ENCODE measurements around the gene ACSBG1. TPM values are rescaled to one million over a fixed set of nuclear protein-coding genes. Genes with fewer than 3 reads are reported as not detected.

The ACSBG1 gene
- total RNA-seq = 3.4 TPM

- no peak for TF ChIP-seq POLR2AphosphoS5 (IDR thresholded peaks at IDR 0.05; ENCODE audit: insufficient read depth in 1 of 2, low read depth in 1 of 2)
- TF ChIP-seq POLR2A (IDR thresholded peaks at IDR 0.05) = no peak
- TF ChIP-seq CTCF (IDR thresholded peaks at IDR 0.05) = no peak
- Histone ChIP-seq H3K9me3 (no peaks in the 10 kb centered on the region), H3K27me3 (no peaks in the 10 kb centered on the region), H3K4me3 (no peak within 1 kb of the TSS), H3K4me1 (no peaks in the 10 kb centered on the region), H3K36me3 (no peaks in the 10 kb centered on the region), H3K27ac (no peak within 1 kb of the TSS)
- intact Hi-C loops (cut with DNase I) = no loop called here
- DNase-seq (ENCODE audit: extremely low spot score in 2 of 2) = no peak
These were observed at the start of gene ACSBG1 for GRCh38 chr15:78234515-78235040. ACSBG1 (minus strand) TSS chr15:78234565; CDS start chr15:78234501, 64 bp downstream.

DNA sequence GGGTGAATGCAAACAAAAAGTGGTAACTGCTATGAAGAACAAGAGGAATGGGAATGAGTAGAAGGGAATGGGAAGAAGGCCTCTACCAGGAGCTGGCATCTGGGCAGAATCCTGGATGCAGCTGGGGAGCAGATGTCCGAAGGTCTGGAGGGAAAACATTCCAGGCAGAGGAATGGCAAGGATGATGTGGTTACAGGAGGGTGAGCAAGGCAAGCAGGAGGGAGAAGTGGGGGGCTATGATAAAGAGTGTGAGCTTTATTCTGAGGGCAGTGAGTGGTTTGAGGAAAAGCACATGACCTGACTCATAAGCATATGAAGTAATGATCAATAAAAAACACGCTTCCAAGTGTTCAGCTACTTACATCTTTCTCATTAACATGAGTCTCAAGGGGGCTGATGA is 48.0 kb upstream of the ACSBG1 start:
- H3K4me3 ChIP-seq = no peak overlapping the region

GRCh38 chr15:78280319-78281072 is 46.1 kb upstream of the ACSBG1 start:
- Histone ChIP-seq H3K9me3 (no peaks in the 10 kb centered on the region), H3K36me3 (peaks cover 0 to 54% of the 10 kb centered on the region in 2 donors), H3K4me1 (no peaks in the 10 kb centered on the region), H3K4me3 (no peak overlapping the region), H3K27ac (no peak overlapping the region), H3K27me3 (no peaks in the 10 kb centered on the region)
- no peak for DNase-seq (ENCODE audit: extremely low spot score in 2 of 2)
- no peak for TF ChIP-seq CTCF (IDR thresholded peaks at IDR 0.05)
- TF ChIP-seq POLR2AphosphoS5 (IDR thresholded peaks at IDR 0.05; ENCODE audit: insufficient read depth in 1 of 2, low read depth in 1 of 2) = no peak
- no peak for TF ChIP-seq POLR2A (IDR thresholded peaks at IDR 0.05)
- intact Hi-C loops (cut with DNase I) = no loop called here

More for the DNA sequence above, 48.0 kb upstream of the ACSBG1 start:
- Histone ChIP-seq H3K9me3 (no peaks in the 10 kb centered on the region), H3K36me3 (peaks cover 0 to 63% of the 10 kb centered on the region in 2 donors), H3K27ac (no peak overlapping the region), H3K4me1 (no peaks in the 10 kb centered on the region), H3K27me3 (no peaks in the 10 kb centered on the region)
- TF ChIP-seq CTCF (IDR thresholded peaks at IDR 0.05) (no peak), POLR2AphosphoS5 (IDR thresholded peaks at IDR 0.05; ENCODE audit: insufficient read depth in 1 of 2, low read depth in 1 of 2) (no peak), POLR2A (IDR thresholded peaks at IDR 0.05) (no peak)
- DNase-seq (ENCODE audit: extremely low spot score in 2 of 2) = no peak
- intact Hi-C loops (cut with DNase I) = no loop called here

DNA sequence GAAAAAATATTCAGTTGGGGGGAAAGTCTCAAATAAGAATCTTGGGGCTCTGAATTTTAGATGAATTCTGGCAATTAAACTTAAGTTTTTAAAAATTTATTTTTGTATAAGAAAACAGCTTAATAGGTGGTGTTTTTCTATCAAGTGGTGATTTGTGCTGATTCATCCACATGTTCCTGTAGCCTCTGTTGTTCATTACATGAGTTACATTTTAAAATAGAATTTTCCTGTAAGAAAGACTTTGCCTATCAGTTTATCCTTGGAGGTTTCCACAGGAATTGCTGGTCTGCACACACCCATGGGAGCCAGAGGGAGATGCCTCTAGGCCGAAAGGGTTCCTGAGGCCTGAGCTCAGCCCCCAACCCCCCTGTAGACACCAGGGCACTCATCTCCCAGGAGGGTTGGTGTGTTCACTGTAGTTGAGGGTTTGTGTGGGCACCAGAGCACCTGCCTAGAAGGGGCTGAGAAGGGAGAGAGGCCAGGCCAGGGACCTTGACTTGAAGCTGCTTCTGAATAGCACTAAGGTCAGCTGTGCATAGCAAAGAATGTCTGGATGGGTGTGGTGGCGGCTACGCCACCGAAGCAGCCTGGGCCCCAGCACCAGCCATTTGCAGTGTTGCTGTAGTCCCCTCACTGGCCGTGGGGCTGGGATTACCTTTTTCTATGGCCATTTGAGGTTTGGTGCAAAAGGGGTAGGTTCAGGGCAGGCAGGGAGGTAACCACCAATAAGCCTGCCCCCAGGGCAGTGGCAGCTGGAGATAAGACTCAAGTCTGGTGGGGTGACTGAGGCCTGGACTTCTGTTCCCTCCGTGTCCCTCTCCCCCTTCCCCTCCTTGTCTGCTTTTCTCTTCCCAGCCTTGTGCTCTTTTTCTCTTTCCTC is 41.9 kb upstream of the ACSBG1 start:
- DNase-seq (ENCODE audit: extremely low spot score in 2 of 2) = no peak
- Histone ChIP-seq H3K4me3 (no peak overlapping the region), H3K4me1 (no peaks in the 10 kb centered on the region), H3K27ac (no peak overlapping the region), H3K36me3 (peaks cover 0 to 17% of the 10 kb centered on the region in 2 donors), H3K27me3 (no peaks in the 10 kb centered on the region), H3K9me3 (no peaks in the 10 kb centered on the region)
- TF ChIP-seq CTCF (IDR thresholded peaks at IDR 0.05) (no peak), POLR2A (IDR thresholded peaks at IDR 0.05) (no peak), POLR2AphosphoS5 (IDR thresholded peaks at IDR 0.05; ENCODE audit: insufficient read depth in 1 of 2, low read depth in 1 of 2) (no peak)
- intact Hi-C loops (cut with DNase I) = no loop called here

All from vagina (tissue), 2 donors.